ENCODE measurements around the gene PREX1.
"Not testable (repeated sequence)": the region's sequence is repeated elsewhere in the genome, so short reads cannot be mapped to it uniquely, and the experiment has no call there.

The PREX1 gene

GRCh38 chr20:48789781-48790472, 37.9 kb downstream of the PREX1 start:
- no peak for DNase-seq

GRCh38 chr20:48789185-48789668, 38.6 kb downstream of the PREX1 start:
- no peak for DNase-seq

GRCh38 chr20:48788486-48789072, 39.2 kb downstream of the PREX1 start:
- no peak for DNase-seq

- DNase-seq, result no peak
Measured at GRCh38 chr20:48787861-48788375, 39.9 kb downstream of the PREX1 start.

- no peak for DNase-seq
Measured at GRCh38 chr20:48786951-48787705, 40.7 kb downstream of the PREX1 start.

- DNase-seq, result no peak
Measured at GRCh38 chr20:48785801-48786200, 42.0 kb downstream of the PREX1 start.

- no peak for DNase-seq
Measured at GRCh38 chr20:48785256-48785655, 42.5 kb downstream of the PREX1 start.

GRCh38 chr20:48784273-48784641, 43.5 kb downstream of the PREX1 start:
- no peak for DNase-seq

- no peak for DNase-seq
Measured at GRCh38 chr20:48783533-48784272, 44.1 kb downstream of the PREX1 start.

- DNase-seq, result no peak
Measured at GRCh38 chr20:48782901-48783308, 44.9 kb downstream of the PREX1 start.

GRCh38 chr20:48782053-48782452, 45.7 kb downstream of the PREX1 start:
- no peak for DNase-seq

- no peak for DNase-seq
Measured at GRCh38 chr20:48781634-48782033, 46.2 kb downstream of the PREX1 start.

GRCh38 chr20:48779435-48779834, 48.4 kb downstream of the PREX1 start:
- no peak for DNase-seq

GRCh38 chr20:48777821-48778220, 50.0 kb downstream of the PREX1 start:
- no peak for DNase-seq

GRCh38 chr20:48777005-48777404, 50.8 kb downstream of the PREX1 start:
- DNase-seq, result no peak

GRCh38 chr20:48776306-48776705, 51.5 kb downstream of the PREX1 start:
- no peak for DNase-seq

- not testable (repeated sequence) for DNase-seq
Measured at GRCh38 chr20:48775545-48775944, 52.3 kb downstream of the PREX1 start.

- no peak for DNase-seq
Measured at GRCh38 chr20:48774696-48775095, 53.1 kb downstream of the PREX1 start.

- no peak for DNase-seq
Measured at GRCh38 chr20:48773837-48774418, 53.9 kb downstream of the PREX1 start.

- DNase-seq, result no peak
Measured at GRCh38 chr20:48772183-48772976, 55.4 kb downstream of the PREX1 start.

- no peak for DNase-seq
Measured at GRCh38 chr20:48771542-48771941, 56.3 kb downstream of the PREX1 start.
